ENCODE measurements around the gene LRP6. TPM values are rescaled to one million over a fixed set of nuclear protein-coding genes. Genes with fewer than 3 reads are reported as not detected.

Gene LRP6
- total RNA-seq, 1 donor from 2014 or later = 29.3 TPM

GRCh38 chr12:12086362-12086761 is 180.5 kb downstream of the LRP6 start:
- DNase-seq (ENCODE audit: extremely low read depth, low read depth, low spot score) = no peak

- DNase-seq (ENCODE audit: extremely low read depth, low read depth, low spot score) = no peak
These were observed 183.2 kb downstream of the LRP6 start for GRCh38 chr12:12083688-12084087.

GRCh38 chr12:12081836-12082497 is 184.9 kb downstream of the LRP6 start:
- no peak for DNase-seq (ENCODE audit: extremely low read depth, low read depth, low spot score)

- no peak for DNase-seq (ENCODE audit: extremely low read depth, low read depth, low spot score)
These were observed 187.6 kb downstream of the LRP6 start for GRCh38 chr12:12079291-12079690.

DNA sequence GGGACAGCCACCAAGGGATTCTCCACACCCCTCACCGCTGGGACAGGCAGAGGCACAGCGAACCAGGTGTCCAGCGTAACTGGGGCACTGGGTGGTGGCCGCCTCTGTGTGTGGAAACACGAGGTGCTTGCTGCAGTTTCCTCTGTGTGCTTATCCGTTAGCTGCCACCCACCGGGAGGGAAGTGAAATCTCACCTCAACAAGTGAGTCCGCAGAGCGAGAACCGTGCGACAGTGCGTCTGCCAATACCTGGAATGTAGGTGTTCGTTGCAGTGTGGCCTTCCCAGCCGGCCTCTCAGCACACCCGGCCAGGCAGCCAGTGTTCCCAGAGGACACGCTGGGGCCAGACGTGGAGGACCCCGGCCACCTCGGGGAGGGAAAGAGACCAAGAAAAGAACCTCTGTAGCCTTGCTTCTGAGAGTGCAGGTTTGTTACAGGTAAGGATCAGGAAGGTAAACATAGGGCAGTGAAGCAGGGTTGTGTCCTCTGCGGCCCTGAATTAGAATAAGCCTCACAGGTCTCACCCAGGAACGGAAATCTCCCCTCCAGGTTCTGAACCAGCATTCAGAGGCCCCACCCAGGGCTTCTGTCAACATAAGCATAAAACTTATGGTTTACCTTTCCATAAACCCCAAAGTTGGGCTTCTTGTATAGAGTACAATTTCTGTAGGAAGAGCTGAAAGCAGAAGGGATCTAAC is 194.6 kb downstream of the LRP6 start:
- DNase-seq (ENCODE audit: extremely low read depth, low read depth, low spot score) = no peak

DNA sequence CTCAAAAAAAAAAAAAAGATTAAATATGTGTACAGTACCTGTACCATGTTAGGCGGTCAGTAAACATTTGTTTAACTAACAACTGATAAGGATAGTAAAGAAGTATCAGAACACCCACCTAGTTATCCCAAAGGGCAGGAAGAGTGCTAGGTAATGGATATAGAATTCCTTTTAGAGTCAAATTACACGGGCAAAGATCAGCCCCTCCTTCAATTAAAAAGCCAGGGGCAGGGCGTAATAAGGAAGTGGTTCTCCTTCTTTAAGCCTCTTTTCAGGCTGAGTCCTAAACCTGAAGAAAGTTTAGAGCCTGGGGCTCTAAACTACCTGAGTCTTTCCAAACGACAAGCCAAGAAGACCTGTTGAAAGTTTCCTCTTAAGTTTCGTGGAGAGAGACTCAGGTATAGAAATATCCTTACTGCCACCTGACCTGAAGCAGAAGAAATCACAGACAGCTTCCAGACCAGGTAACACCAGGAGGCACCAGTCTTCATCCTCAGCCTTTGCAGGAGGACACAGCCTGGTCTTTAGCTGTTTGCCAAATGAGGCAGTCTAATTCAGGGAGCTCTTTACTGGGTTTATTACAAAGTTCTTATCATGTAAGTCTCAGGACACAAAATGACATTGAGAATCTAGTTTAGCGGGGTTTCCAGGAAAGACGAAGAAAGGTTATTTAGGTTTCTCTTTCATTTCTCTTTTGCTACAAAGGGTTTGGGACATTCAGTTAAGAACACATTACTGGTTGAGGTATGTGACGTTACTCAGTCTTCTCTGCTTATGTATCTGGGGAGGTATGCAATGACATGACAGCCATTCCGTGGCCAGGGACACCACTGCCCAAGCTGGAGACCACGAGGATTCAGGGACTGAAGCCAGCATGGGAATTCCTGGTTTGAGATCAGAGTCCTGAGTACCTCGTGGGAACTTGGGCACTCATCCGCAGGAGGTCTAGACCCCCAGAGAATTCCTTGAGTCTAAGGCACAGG is 195.9 kb downstream of the LRP6 start, which contains the start of gene BCL2L14:
Gene BCL2L14 (plus strand): TSS at position 266 of the 983 bp plus-strand sequence. CDS start 8,367 bp downstream, outside the sequence.
- DNase-seq (ENCODE audit: extremely low read depth, low read depth, low spot score) = no peak

GRCh38 chr12:12069821-12070548 is 196.9 kb downstream of the LRP6 start:
- no peak for DNase-seq (ENCODE audit: extremely low read depth, low read depth, low spot score)

- no peak for DNase-seq (ENCODE audit: extremely low read depth, low read depth, low spot score)
These were observed 198.1 kb downstream of the LRP6 start for GRCh38 chr12:12068751-12069150.

Other genes with a start within 250 kb of the LRP6 start
- not detected in 2 replicates for gene BCL2L14, start 196.1 kb downstream of the LRP6 start, total RNA-seq
- 39.4 and 56.6 TPM in 2 replicates for gene MANSC1, start 83.2 kb upstream of the LRP6 start, total RNA-seq
- 4.4 and 5.7 TPM in 2 replicates for gene BORCS5, start 90.0 kb upstream of the LRP6 start, total RNA-seq